ENCODE results near the gene FMNL2.
A peak's percentile ranks its signal among the peaks of the same experiment; 100 is the strongest.

Gene FMNL2

GRCh38 chr2:152651834-152652233 is 316.9 kb downstream of the FMNL2 start:
- DNase-seq (ENCODE audit: low read depth): no peak

DNA sequence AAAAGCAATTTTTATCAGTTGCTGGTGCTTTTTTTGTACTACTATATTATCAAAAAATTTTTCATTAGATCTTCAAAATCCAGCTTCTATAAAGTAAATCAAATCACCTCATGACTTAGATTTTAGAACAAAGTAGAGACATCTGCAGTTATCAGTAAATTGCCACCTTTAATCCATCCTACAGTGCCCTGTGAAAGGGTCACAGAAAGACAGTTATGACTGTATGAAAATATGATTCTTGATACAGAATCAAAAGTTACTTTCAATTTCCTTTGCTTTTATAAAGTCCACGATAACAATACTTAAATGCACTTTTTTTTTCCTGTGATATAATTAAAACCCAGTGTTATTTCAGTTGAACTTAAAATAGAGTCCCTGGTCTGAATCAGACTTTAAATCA is 320.9 kb downstream of the FMNL2 start:
- DNase-seq (ENCODE audit: low read depth): no peak

- DNase-seq (ENCODE audit: low read depth): no peak
Measured at GRCh38 chr2:152657043-152657442, 322.1 kb downstream of the FMNL2 start.

DNA sequence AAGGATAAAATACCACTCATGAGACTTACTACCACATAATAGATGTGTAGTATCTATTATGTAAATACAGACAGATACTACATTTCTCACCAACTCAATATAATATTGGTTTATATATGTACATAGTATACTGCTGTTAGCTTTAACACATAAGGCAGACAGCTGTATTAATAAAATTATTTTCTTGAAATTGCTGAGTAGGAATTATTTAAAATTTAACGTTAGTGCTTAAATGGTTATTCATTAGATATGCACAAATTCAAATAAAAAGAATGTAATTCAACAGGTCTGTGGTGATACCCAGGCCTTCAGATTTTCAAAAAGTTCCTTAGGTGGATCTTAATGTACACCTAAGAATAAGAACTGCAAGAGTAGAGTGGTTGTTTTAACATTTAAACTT is 323.2 kb downstream of the FMNL2 start:
- no peak for DNase-seq (ENCODE audit: low read depth)

GRCh38 chr2:152661076-152661475 is 326.1 kb downstream of the FMNL2 start:
- no peak for DNase-seq (ENCODE audit: low read depth)

GRCh38 chr2:152664725-152665124 is 329.8 kb downstream of the FMNL2 start:
- no peak for DNase-seq (ENCODE audit: low read depth)

DNA sequence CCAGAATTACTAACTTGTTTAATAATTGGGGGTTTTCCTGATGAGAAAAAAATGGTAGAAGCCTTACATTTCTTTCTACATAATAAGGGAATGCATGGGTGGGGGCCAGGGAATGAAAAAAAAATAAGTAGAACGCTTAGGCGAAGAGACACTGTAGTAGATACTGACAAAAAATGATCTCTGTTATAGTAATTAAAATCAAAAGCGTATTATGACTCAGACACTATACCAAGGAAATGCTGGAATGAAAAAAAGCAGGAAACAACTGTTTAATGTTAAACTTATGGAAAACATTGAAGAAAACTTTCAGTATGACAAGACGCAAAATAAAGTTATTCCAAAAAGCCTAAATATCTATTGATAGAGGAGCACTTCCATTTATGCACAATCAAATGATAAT is 339.4 kb downstream of the FMNL2 start:
- no peak for DNase-seq (ENCODE audit: low read depth)

DNA sequence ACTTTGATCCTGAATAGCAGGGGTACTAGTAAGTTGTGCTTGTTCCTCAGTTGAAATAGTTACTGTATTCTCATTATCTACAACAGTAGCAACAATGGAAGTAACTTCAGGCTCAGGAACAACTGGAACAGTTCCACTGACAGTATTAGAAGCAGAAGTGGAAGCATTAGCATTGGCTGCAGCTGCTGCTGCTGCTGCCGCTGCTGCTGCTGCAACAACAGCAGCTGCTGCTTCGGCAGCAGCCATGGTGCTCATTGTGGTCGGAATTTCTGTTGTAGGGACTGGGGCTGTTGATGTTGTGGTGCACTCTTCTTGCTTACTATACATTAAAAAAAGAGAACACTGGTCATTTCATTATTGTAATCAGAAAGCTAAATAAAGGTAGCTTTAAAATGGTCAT is 341.5 kb downstream of the FMNL2 start:
- DNase-seq (ENCODE audit: low read depth): no peak

GRCh38 chr2:152678808-152679207 is 343.8 kb downstream of the FMNL2 start:
- no peak for DNase-seq (ENCODE audit: low read depth)

GRCh38 chr2:152682663-152683062 is 347.7 kb downstream of the FMNL2 start:
- DNase-seq (ENCODE audit: low read depth): no peak

DNA sequence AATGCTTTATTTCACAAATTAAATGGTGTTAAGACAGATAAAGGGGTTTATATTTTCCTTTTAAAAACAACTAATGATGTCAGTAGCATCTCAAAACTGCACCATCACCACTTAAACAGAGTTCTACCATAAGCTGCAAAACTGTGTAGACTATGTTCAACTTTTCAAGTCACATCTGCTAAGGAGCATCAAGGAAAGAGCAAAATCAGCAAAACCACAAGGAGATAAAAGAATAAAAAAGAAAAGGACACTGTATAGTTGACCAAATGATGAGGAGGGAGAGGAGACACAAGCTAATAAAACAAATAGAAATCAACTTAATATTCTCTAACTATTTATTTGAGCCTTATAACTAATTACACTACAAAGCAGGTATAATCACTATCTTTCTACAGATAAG is 348.4 kb downstream of the FMNL2 start:
- DNase-seq (ENCODE audit: low read depth): no peak

- DNase-seq (ENCODE audit: low read depth): no peak
Measured at GRCh38 chr2:152686321-152686720, 351.3 kb downstream of the FMNL2 start.

GRCh38 chr2:152693033-152693432 is 358.1 kb downstream of the FMNL2 start:
- DNase-seq (ENCODE audit: low read depth): no peak

DNA sequence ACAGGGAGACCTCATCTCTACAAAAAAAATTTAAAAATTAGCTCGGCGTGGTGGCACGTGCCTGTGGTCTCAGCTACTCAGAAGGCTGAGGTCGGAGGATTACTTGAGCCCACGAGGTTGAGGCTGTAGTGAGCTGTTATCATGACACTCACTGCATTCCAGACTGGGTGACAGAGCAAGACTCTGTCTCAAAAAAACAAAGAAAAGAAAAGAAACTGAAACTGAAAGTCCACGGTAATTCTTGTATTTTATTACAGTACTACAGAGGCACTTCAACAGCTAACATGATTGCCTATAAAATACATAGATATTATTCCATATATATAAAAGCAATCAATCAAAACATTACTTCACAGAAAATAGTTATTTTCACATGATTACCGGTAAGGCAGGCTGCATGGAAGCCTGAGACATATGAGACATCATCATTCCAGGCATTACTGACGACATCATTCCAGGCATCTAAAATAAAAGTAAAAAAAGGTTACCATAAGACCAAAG is 359.2 kb downstream of the FMNL2 start:
- peak; percentile 31 for DNase-seq (ENCODE audit: low read depth)

- DNase-seq (ENCODE audit: low read depth): no peak
Measured at GRCh38 chr2:152695763-152696162, 360.8 kb downstream of the FMNL2 start.

DNA sequence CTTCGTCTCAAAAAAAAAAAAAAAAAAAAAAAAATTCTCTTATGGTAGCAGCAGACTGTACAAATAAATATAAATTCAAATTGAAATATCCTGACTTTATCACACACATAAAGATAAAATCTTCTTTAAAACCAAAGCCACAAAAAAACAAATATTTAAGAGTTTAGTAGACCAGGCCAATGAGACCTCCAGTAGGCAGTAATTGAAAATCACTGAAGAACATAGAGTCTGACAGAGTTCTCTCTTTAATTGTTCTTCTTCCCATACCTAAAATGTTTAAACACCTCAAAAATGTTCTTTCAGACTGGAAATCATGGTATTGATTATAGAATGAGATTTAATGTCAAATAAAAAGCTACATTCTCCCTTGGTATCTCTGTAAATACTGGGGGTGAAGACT is 361.5 kb downstream of the FMNL2 start:
- DNase-seq (ENCODE audit: low read depth): no peak
